Stimulated activated CD4-positive, alpha-beta T cell treated with anti-CD3 and anti-CD28 coated beads, Interleukin-15, amount 100 ng/mL, for 24 hours (primary cell): ENCODE results near the gene GSTM2.
"Not testable (repeated sequence)": the region's sequence is repeated elsewhere in the genome, so short reads cannot be mapped to it uniquely, and the experiment has no call there.

Experiments
- DNase-seq: peaks from one replicate; pipeline ENCODE4 v3.0.0-alpha.2; 2020

GSTM2 gene

GRCh38 chr1:109685399-109685798, 17.5 kb downstream of the GSTM2 start:
- not testable (repeated sequence) for DNase-seq

GRCh38 chr1:109685890-109686289, 18.0 kb downstream of the GSTM2 start:
- DNase-seq, result not testable (repeated sequence)

- not testable (repeated sequence) for DNase-seq
Observed at GRCh38 chr1:109687109-109687508, 19.3 kb downstream of the GSTM2 start.

- DNase-seq, result no peak
Observed at GRCh38 chr1:109687641-109688499, 20.0 kb downstream of the GSTM2 start, which contains the start of gene GSTM1. Gene GSTM1, plus strand, starts transcription at chr1:109687817. Its CDS starts 57 bp downstream, at chr1:109687874.

GRCh38 chr1:109689844-109690405, 22.1 kb downstream of the GSTM2 start:
- no peak for DNase-seq

- DNase-seq, result no peak
Observed at GRCh38 chr1:109691759-109692158, 23.9 kb downstream of the GSTM2 start.

GRCh38 chr1:109694400-109694799, 26.5 kb downstream of the GSTM2 start:
- not testable (repeated sequence) for DNase-seq

- DNase-seq, result not testable (repeated sequence)
Observed at GRCh38 chr1:109695138-109695537, 27.3 kb downstream of the GSTM2 start.

GRCh38 chr1:109697066-109697465, 29.2 kb downstream of the GSTM2 start:
- DNase-seq, result no peak

- not testable (repeated sequence) for DNase-seq
Observed at GRCh38 chr1:109697861-109698260, 30.0 kb downstream of the GSTM2 start.

- DNase-seq, result not testable (repeated sequence)
Observed at GRCh38 chr1:109702940-109703339, 35.1 kb downstream of the GSTM2 start.

GRCh38 chr1:109704173-109704572, 36.3 kb downstream of the GSTM2 start:
- no peak for DNase-seq

- DNase-seq, result no peak
Observed at GRCh38 chr1:109705411-109705810, 37.6 kb downstream of the GSTM2 start.

GRCh38 chr1:109708949-109709348, 41.1 kb downstream of the GSTM2 start:
- DNase-seq, result not testable (repeated sequence)

- not testable (repeated sequence) for DNase-seq
Observed at GRCh38 chr1:109709822-109710221, 42.0 kb downstream of the GSTM2 start.

GRCh38 chr1:109711593-109712320, 43.9 kb downstream of the GSTM2 start, which contains the start of gene GSTM5:
Gene GSTM5, plus strand, starts transcription at chr1:109712251. Its CDS starts 62 bp downstream, at chr1:109712313.
- DNase-seq, result not testable (repeated sequence)

- DNase-seq, result no peak
Observed at GRCh38 chr1:109712321-109712864, 44.5 kb downstream of the GSTM2 start.

- DNase-seq, result no peak
Observed at GRCh38 chr1:109713636-109714035, 45.8 kb downstream of the GSTM2 start.

GRCh38 chr1:109714661-109715372, 47.0 kb downstream of the GSTM2 start:
- no peak for DNase-seq

GRCh38 chr1:109716121-109716520, 48.3 kb downstream of the GSTM2 start:
- DNase-seq, result no peak

GRCh38 chr1:109716570-109717090, 48.8 kb downstream of the GSTM2 start:
- no peak for DNase-seq

- no peak for DNase-seq
Observed at GRCh38 chr1:109717729-109718128, 49.9 kb downstream of the GSTM2 start.
